Dermis blood vessel endothelial cell (primary cell): ENCODE measurements around the gene RBP3. TPM values are rescaled to one million over a fixed set of nuclear protein-coding genes. Genes with fewer than 3 reads are reported as not detected.

Experiments
- DNase-seq: peaks from one replicate; pipeline ENCODE4 v3.0.0; 2010
- total RNA-seq: library from RNA; depleted of rRNA; stranded (reverse); fragments of >200 nt; gene quantifications from 2 replicates; pipeline ENCODE4 v1.2.3, GENCODE V29; 2014

RBP3 gene
- not detected in 2 replicates for total RNA-seq

DNA sequence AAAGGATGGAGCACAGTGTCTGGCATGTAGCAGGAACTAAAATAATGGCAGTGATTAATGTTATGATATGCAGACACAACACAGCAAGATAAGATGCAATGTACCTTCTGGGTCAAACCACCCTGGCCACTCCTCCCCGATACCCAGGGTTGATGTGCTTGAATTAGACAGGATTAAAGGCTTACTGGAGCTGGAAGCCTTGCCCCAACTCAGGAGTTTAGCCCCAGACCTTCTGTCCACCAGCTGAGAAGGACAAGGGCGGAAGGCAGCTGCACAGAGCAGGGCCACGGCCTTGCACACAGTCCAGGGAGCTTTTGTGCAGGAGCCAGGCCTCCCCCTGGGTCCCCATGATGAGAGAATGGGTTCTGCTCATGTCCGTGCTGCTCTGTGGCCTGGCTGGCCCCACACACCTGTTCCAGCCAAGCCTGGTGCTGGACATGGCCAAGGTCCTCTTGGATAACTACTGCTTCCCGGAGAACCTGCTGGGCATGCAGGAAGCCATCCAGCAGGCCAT is at the start of gene RBP3:
RBP3 (plus strand) TSS at position 226 of the 514 bp plus-strand sequence; CDS start at position 348, 122 bp downstream.
- DNase-seq, result no peak

DNA sequence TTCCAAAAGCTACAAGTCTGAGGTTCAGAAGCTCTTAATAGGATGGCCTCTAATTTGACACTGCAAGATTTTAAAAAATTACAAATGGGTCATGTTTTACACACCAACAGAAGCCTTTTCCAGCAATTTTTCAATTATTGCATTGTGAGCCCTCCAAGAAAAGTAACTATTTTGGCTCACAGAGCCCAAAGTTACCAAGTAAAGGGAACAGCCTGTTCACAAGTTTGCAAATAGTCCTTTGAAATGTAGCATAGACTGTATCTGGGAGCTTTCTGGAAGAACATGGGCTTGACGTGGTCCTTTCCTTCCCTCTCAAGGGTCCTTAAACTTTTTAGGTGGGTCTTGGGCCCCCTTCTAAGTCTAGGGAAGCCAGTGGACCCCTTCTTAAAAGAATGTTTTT is 49.4 kb upstream of the RBP3 start:
- DNase-seq, result no peak

DNA sequence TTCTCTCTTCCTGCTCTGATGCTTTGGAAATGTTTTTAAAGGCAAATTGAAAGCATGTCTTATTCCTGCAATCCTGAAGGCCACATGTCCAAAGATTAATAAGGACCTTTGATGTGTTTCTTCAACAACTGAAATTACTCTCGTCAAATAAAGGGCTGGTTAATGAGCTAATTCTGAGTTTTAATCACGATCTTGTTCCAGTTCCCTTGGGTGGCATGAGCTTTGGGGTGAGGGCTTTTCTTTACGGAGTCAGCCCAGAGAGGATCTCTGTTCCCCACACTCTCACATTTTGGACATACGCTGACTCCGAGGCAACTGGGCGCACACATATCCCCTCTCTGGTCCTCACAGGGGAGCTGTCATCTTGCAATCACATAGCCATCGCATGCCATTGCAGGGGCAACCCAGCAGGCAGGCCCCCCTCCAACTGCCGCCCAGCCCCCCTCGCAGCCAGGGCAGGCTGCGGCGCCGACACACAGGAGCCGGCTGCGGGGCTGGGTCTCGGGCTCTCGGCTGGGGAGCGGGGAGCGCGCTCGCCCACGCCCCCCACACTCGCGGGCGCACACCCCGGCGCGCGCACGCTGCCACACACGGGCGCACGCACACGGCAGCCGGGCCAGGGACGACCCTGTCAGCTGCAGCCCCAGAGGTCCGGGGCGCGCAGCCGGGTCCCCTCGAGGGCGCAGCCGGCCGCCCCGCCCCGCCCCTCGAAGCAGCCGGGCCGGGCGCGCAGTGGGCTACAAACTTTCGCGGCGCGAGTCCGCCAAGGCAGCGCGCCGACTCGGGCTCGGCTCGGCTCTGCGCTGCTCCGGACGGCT is 48.3 kb upstream of the RBP3 start, which contains the start of gene GDF10:
GDF10 (plus strand) TSS at position 587 of the 818 bp plus-strand sequence. CDS start 455 bp downstream, outside the sequence.
- DNase-seq, result no peak

DNA sequence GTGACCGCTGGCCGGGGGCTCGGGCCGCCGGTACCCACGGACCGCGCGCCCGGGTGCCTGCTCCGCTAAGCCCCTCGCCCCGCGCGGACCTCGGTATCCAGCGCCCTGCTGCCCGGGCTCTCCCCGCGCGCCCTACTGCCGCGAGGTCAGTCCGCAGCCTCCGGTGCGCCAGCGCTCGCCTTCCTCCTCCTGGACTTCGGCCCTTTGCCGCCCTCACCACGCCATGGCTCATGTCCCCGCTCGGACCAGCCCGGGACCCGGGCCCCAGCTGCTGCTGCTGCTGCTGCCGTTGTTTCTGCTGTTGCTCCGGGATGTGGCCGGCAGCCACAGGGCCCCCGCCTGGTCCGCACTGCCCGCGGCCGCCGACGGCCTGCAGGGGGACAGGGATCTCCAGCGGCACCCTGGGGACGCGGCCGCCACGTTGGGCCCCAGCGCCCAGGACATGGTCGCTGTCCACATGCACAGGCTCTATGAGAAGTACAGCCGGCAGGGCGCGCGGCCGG is 47.7 kb upstream of the RBP3 start:
- DNase-seq, result no peak

DNA sequence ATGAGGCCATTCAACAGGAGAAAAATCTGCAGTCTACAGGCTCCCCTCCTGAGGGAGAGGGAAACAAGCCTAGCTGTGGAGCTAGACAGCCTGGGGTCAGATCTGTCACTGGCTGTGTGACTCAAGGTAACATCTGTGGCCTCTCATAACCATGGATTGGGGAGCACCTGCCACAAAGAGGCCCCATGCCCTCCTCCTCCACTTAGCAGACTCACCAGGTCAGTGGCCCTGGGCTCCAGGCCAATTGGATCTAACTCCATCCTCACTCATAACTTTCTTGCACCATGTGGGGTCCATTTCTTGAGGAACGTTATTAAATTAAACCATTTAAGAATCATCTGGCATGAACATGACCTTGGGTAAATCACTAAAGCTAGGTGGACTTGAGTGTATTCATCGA is 46.3 kb upstream of the RBP3 start:
- DNase-seq, result no peak

DNA sequence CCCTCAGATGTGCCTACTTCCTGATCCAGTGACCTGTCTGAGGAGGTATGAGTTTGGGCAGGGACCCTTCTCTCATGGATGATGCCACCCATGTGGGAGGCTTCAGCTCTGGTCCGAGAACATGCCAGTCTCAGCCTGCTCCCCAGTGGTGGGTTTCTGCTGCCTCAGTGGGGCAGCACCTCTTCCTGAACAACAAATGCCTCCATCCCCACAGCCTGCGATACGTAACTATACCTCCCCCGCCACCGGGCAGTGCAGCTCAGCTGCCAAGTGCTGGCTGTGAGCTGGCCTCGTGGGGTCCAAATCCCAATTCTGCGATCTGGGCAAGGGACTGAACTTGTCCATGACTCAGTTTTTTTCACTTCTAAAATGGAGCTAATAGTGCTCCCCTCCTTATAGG is 45.1 kb upstream of the RBP3 start:
- no peak for DNase-seq

DNA sequence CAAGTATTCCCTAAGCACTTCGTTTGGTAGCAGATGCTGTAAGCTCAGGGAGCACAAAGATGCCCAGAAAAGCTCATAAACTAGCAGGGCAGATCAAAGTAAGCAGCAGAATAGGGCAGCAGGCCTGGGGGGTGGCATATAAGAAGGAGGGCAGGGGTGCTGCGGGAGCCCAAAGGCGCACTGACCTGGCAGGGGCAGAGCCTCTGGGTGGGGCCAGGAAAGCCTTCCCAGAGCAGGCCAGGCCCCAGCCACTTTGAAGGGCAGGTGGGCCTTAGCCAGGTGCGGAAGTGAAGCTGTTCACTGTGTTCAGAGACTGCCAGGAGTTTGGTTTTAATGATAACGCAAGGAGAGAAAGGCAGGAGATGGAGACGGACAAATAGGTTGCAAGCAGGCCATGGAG is 44.3 kb upstream of the RBP3 start:
- no peak for DNase-seq

DNA sequence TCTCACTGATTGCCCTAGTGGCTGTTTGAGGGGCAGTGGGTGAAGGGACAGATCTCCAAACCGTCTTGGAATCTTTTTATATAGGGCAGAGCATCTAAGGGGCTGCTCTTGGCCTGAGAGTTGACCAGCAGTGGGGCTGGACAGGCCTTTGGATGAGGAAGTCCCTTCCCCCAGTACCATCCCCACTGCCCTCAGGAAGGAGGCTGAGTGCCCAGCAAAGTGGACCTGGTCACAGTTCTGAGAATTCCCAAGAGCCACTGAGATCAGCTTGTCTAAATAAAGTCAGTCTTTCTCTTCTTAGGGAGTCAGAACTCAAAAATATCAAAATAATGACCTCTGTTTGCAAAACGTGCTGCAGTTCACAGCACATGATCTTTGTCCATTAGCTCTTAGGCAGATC is 42.6 kb upstream of the RBP3 start:
- no peak for DNase-seq

DNA sequence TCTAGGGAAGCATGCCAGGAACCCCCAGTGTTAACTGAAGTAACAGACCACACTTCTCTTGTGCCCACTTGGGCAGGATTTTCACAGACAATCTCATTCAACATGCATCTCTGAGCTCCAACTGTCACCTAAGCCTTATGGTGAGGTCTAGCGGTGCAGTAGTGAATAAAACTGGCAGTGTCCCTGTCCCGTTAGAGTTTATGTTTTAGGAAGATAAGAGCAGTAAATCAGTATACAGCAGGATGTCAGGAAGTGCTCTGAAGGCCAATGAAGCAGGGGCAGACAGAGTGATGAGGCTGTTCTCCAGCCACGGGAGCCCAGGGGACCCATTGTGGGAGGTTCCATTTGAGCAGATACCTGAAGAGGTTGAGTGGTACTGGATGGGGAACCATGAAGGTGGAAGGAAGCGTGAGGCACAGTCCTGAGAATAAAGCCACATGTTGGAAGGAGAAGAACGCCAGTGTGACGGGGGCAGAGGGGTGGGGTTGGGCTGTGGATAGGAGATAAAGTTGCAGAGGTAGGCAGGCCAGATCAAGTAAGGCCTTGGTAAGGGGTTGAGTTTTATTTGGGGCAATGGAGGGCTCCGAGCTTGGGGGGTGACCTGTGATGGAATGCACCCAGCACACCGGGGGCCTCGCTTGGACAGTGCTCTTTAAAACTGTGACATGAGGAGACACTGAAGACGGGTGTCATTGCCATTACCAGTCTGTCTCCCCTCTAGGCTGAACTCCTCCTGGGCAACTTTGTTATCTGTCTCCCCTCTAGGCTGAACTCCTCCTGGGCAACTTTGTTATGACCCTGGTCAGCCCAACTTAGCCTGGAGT is 41.6 kb upstream of the RBP3 start:
- no peak for DNase-seq

DNA sequence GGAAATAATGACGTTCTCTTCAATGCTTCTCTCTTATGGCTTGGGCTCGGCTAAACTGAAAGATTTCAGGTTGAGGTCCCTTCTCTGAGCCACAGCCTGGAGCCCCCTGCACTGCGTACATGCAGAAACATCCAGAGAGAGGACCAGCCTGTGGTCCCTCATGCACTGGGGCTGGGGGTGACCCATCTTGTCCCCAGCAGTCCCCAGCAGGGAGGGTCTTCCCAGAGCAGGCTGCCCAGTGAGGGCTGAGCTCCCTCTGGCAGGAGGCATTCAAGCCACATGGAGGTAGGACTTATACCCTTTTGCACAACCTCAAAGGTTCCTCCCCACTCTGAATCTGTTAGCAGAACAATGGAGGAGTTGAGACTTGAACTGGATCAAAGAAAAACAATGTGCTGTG is 40.8 kb upstream of the RBP3 start:
- no peak for DNase-seq

DNA sequence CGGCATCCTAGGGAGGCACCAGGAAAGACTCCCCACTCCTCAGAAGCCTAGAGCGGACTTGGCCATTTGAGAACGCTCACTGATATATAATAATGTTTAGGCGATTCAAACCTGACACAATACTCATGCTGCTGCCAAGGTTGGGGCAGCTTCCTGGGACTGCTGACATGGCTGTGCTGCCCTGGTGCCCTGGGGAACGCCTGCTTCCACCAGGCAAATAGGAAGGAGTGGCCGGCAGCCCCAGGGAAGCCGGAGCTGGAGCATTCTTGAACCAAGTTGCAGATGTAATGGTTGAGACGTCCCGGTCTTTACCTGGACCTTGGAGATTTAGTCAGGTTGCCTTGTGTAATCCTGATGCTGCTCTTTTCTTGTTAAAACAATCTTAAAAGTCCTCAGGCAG is 39.4 kb upstream of the RBP3 start:
- no peak for DNase-seq

DNA sequence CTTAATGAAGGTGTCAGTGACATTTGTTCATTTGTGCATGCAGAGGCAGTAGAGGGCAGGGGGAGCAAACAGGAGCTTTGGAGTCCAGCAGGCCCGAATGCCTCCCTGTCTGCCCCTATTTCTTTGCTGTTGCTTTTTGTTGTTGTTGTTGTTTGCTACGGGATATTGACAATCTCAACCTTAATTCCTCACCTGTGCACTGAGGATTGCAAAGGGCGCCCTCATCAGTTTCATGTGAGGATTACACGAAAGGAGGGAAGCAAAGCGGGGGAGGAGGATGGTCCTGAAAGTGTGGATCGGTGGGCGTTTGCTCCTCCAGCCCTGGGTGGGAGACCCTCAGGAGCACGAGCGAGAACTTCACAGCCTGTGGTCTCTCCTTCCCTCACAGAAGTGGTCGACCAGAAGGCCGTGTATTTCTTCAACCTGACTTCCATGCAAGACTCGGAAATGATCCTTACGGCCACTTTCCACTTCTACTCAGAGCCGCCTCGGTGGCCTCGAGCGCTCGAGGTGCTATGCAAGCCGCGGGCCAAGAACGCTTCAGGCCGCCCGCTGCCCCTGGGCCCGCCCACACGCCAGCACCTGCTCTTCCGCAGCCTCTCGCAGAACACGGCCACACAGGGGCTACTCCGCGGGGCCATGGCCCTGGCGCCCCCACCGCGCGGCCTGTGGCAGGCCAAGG is 38.6 kb upstream of the RBP3 start:
- DNase-seq, result peak; percentile 7

DNA sequence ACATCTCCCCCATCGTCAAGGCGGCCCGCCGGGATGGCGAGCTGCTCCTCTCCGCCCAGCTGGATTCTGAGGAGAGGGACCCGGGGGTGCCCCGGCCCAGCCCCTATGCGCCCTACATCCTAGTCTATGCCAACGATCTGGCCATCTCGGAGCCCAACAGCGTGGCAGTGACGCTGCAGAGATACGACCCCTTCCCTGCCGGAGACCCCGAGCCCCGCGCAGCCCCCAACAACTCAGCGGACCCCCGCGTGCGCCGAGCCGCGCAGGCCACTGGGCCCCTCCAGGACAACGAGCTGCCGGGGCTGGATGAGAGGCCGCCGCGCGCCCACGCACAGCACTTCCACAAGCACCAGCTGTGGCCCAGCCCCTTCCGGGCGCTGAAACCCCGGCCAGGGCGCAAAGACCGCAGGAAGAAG is 38.1 kb upstream of the RBP3 start:
- DNase-seq, result no peak

DNA sequence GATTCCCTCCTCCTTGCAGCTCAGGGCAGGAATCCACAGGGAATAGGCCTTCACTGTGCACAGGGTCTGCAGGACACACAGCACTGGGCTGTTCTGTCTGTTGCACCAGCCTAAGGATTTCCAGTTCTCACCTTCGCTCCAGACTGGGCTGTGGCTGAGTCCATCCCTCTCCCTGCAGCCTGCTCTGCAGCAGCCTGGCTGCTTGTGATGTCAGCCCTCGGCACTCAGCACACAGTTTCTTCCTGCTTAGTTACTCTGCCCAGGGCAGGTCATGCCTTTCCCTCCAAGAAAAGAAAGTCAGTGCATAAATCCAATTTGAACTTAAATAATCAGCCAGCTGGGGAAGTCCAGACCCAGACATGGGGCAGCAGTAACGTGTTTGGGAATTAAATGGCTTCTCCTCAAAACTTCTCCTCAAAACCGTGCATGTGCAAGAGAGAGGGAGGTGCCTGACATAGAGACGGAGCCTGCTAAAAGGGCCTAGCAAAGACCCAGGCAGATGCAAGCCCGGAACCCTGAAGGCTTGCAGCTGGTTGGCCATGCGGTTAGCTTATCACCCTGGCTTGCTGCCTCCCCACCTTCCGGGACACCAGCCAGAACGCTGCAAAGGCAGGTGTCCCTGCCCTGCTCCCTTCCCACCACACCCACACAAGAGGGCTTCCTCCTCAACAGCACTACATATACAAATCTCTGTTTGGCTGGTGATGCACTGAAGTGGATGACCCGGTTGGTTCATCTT is 36.8 kb upstream of the RBP3 start:
- DNase-seq, result no peak

DNA sequence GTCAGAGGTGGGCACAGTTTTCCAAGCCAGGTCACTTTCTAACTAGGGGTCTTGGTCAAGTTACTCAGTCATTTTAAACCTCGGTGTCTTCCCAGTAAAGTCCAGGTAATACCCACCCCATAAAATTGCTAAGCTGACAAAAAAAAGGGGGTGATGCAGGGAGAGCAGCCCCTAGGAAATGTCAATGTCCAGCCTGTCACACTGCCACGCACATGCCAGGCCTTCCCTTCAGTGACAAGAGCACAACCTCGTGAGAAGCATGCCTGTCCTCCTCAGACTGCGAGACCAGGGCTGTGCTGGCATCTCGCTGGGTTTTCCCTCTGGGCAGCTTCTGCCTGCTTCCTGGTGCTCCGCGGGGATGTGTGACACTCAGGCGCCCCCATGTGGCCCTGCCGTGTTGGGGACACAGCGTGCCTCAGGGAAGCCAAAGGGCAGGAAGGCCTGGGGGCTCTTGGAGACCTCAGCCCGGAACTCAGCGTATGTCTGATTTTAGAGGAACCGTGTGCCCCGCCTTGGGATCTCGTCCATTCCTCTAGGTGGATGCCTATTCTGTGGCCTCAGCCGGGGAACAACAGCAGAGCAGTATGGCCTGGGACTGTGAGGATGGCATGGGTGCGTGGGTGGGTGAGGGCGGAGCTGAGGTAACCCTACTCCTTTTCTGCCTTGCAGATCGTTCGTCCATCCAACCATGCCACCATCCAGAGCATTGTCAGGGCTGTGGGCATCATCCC is 36.1 kb upstream of the RBP3 start:
- peak; percentile 77 for DNase-seq

DNA sequence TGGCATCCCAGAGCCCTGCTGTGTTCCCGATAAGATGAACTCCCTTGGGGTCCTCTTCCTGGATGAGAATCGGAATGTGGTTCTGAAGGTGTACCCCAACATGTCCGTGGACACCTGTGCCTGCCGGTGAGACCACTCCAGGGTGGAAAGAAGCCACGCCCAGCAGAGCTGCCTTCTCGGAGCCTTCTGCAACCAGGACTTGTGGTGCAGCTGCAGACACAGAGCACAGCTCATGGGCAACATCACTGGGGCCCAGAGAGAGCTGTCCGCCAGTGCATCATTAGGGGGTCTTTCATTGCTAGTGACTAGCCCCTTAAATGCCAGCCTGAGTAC is 35.5 kb upstream of the RBP3 start:
- no peak for DNase-seq

DNA sequence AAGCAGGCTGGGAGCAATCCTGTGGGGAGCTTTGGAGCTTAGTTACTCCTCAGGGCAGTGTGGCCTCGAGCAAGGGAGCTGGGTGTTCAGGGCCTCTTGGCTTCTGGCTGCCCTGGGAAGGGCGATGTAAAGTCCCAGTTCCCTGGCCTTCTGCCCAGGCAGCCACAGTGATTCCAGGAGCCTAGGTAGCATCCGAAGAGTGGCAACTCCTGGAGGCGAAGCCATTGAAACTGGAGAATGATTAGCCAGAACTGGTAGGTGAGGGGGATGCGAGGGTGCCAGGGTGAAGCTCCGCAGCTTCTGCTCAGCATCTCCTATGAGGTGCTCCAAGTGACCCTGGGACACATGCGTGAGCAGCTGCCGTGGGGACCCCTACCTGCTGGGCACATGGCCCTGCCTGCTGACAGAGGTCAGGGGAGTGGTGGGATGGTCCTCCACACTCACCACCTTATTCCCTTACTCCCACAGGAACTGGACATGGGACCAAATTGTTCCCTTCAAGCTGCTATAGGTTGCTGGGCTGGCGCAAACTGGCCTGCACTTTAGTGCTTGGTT is 33.7 kb upstream of the RBP3 start:
- DNase-seq, result no peak

DNA sequence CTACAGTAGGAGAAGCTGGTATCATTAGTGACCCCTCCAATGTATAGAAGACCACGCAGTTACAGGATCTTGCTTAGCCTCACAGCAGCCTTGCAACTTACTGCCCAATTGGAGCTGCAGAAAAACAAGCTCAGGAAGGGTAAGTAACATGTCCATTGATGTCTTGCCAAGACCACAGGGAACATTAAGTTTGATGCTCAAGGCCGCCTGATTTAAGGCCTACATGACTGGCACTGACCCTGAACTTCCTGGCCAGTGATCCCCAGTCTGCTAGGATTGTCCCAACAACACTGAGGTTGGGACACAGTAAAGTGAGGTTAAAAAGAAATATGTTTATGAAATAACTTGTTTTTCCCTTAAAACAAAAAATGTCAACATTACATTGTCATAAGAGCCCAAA is 32.7 kb upstream of the RBP3 start:
- no peak for DNase-seq

DNA sequence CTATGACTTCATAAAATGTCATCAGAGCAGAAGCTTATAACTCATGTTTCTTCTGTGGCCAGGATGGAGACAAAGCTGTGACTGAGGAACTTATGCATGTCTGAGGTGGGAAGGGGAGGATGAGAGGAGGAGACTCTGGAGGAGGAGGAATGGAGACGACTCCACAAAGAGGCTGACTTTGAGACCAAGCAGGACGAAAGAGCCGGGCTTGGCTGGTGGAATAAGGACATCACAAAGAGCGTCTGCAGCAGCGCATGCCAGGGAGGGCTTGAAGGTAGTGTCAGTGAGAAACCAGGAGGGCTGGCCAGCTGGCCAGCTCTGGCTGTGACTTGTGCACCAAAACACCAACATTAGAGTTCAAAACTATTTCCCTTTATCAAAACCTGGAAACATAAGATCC is 32.0 kb upstream of the RBP3 start:
- no peak for DNase-seq

DNA sequence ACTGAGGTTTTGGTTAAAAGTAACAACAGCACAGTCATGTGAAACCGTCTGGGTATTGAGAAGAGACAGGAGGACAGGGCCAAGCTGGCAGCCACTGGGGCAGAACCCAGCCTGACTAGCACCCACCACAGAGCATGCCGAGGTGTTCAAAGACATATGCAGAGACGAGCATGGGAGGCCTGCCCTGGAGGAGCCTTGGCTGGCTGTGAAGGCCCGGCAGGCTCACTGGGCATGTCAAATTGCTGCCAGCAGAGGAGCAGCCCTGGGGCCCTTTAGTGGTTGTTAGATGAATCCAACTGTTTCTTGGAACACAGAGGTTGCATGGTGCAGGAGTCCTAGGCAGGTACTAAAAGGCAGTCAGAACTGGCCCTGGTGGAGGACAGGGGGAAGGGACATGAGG is 30.9 kb upstream of the RBP3 start:
- DNase-seq, result no peak

DNA sequence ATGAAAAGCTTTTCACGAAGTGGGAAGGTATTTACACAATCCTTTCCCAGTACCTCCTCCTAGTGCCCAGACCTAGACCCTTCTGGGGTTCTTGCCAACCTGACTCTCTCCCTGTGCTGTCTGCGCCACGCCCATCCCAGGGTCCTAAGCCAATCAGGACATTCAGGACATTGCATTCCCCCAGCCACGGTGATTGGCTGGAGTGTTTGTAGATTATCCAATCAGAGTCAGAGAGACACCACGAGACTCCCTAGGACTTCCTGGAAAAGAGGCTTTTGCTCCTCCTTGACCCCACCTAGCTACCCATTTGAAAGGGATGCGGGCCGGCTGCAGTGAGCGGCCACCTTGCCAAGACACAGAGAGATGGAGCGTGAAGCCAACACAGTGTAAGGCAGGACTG is 29.5 kb upstream of the RBP3 start:
- no peak for DNase-seq
